IPS DF 6.9 (cell line): ENCODE data around the gene NTRK1.
A peak's percentile ranks its signal among the peaks of the same experiment; 100 is the strongest.

Experiments used
- DNase-seq: peaks from one replicate; pipeline ENCODE4 v3.0.0-alpha.2; 2013; ENCODE audit warnings: low read depth, low spot score
- H3K27ac ChIP-seq: one replicate; pipeline ENCODE4 v1.5.1; 2013; ENCODE audit warnings: low read length, control low read depth
- H3K27me3 ChIP-seq: 2 replicates; pipeline ENCODE4 v1.6.1; 2013; ENCODE audit warnings: mild to moderate bottlenecking, low read length; ENCODE audit not compliant: control insufficient read depth, insufficient read depth
- H3K36me3 ChIP-seq: 2 replicates; pipeline ENCODE4 v1.6.1; 2013; ENCODE audit warnings: low read length; ENCODE audit not compliant: control insufficient read depth, insufficient read depth
- H3K4me1 ChIP-seq: 2 replicates; pipeline ENCODE4 v1.6.1; 2013; ENCODE audit warnings: low read length; ENCODE audit not compliant: control insufficient read depth, insufficient read depth
- H3K4me3 ChIP-seq: 2 replicates; pipeline ENCODE4 v1.5.1; 2013; ENCODE audit warnings: mild to moderate bottlenecking, low read length
- H3K9me3 ChIP-seq: 2 replicates; pipeline ENCODE4 v1.6.1; 2013; ENCODE audit warnings: low read length, inconsistent platforms; ENCODE audit not compliant: control insufficient read depth, insufficient read depth
- WGBS: extraction: QIAGEN DNeasy Blood & Tissue Kit; methylation state at CpG from one replicate; pipeline ENCODE4 v1.1.7; 2013; ENCODE audit warnings: mixed read lengths, missing lambda C conversion rate; ENCODE audit not compliant: insufficient read length, insufficient coverage; 5-methylcytosine and 5-hydroxymethylcytosine counted together

The NTRK1 gene

DNA sequence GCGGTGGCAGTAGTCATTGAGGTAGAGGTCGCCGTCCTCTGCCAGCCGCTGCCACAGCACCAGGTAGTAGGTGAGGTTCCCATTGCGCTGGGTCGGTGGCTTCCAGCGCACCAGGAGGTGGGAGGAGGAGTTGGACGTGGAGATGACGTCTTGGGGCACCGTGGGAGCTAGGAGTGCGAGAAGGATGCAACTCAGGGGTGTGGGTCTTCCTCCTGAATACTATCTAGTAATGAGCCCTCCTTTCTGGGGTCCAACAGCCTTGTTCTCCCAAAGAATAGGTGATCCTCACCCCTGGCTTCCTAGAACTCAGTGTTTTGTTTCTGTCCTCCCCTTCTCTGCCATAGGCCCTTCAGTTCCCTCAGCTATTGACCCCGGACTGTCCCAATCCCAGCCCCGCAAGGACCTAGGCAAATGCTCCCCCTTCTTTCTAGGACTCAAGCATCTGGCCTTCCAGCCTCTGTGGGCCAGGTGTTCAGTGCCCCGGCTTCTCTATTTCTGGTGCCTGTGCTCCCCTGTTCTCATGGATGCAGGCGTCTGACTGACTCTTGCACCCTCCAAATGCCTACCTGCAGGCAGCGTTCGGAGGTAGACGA lies 14.6 kb upstream of the NTRK1 start:
- Histone ChIP-seq H3K27me3 (peaks cover 68% of the 10 kb centered on the region), H3K4me1 (peaks cover 4% of the 10 kb centered on the region), H3K9me3 (no peaks in the 10 kb centered on the region), H3K36me3 (no peaks in the 10 kb centered on the region), H3K4me3 (no peak overlapping the region; the same call in 1 of the 2 replicates), H3K27ac (no peak overlapping the region)
- DNase-seq, result no peak
- WGBS, result no CpG with 5 or more reads among the region's 18 CpGs

DNA sequence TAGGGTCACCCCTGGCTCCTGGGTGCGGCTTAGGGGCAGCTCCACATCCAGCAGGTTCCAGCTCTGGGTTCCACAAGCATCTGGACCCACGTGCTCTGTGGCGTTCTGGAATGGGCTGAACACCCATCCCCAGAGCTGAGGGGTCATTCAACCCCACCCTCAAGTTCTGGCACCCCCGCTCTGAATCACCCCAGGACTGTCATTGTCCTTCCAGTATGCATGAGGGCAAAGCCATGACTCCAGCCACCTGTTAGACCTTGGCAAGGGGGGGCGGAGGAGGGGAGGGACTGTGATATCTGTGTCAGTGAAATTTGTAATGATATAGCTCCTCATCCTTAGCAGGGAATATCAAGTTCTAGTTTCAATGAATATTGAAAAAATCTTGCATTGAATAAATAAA lies 14.0 kb upstream of the NTRK1 start:
- Histone ChIP-seq H3K9me3 (no peaks in the 10 kb centered on the region), H3K4me3 (no peak overlapping the region), H3K36me3 (no peaks in the 10 kb centered on the region), H3K4me1 (peaks cover 4% of the 10 kb centered on the region), H3K27ac (no peak overlapping the region), H3K27me3 (peaks cover 69% of the 10 kb centered on the region)
- no CpG with 5 or more reads among the region's 5 CpGs for WGBS
- no peak for DNase-seq

DNA sequence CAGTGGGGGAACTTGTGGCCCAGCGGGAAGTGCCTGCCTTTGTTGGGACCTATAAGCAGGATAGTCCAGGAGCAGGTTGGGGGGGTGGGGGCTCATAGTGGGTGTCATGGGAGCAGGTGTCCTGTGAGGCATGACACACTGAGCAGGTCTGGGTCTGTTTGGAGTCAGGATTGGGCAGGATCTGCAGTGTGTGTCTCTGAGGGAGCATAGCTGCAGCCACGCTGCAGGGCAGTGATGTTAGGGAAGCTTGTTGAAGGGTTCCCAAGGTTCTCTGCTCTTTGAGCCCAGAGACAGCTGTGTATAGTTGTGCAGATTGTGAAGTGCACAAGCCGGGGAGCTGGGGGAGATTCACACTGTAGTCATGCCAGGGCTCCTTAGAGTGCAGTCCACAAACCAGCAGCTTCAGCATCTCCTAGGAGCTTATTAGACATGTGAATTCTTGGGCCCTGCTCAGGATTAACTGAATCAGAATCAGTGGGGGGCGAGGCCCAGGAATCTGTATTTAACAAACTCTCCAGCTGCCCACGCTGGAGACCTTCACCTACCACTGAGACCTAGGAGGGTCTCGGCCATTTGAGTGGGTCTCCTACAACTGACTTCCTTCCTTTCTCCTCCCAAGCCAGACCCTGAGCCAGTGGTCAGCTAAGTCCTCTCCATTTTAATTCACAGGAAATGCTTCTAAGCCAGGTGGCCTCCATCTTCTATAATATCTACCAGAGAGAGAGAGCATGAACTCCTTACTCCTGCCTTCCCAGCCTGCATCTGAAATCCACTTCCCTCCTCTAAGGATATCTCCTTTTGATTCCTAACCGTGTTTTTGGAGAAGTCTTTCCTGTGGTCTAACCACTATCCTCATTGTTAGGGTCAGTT lies 12.8 kb upstream of the NTRK1 start:
- Histone ChIP-seq H3K27ac (no peak overlapping the region), H3K4me1 (peaks cover 4% of the 10 kb centered on the region), H3K4me3 (no peak overlapping the region), H3K36me3 (no peaks in the 10 kb centered on the region), H3K27me3 (peaks cover 71% of the 10 kb centered on the region), H3K9me3 (no peaks in the 10 kb centered on the region)
- DNase-seq, result no peak
- no CpG with 5 or more reads among the region's 7 CpGs for WGBS

DNA sequence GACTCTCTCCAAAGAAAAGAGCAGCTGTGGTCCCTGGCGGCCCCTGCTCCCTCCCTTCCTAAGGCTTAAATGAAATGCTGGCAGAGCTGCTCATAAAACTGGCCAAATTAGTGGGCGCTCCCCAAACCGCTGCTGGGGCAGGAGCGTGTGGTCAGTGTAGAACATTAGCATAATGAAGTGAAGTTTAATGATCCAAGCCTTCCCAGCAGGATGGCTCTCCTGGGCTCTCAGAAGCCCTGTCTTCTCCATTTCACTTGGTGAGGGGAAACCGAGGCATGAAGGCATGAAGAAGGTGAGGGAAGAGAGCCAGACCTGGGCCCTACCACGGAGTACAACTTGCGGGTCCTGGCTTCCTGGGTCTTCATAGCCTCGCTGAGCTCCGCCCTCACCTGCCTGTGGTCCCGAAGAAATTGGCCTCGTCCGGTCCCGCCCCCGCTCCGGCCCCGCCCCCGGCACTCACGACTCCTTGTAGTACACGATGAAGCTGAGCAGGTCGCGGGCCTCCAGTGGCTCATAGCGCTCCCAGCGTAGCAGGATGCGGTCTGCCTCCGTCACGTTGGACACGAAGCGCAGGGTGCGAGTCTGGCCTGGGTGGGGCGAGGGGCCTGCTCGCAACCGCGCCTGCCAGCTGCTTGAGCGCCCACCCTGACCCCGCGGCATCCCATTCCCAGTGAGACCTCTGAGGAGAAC lies 12.1 kb upstream of the NTRK1 start:
- no peaks in the 10 kb centered on the region for H3K36me3 ChIP-seq
- DNase-seq, result no peak
- H3K4me3 ChIP-seq, result peak overlapping the region; percentile 20; the same call in 1 of the 2 replicates
- H3K4me1 ChIP-seq, result peaks cover 4% of the 10 kb centered on the region
- peaks cover 63% of the 10 kb centered on the region for H3K27me3 ChIP-seq
- WGBS, result no CpG with 5 or more reads among the region's 36 CpGs
- H3K27ac ChIP-seq, result no peak overlapping the region
- H3K9me3 ChIP-seq, result no peaks in the 10 kb centered on the region

DNA sequence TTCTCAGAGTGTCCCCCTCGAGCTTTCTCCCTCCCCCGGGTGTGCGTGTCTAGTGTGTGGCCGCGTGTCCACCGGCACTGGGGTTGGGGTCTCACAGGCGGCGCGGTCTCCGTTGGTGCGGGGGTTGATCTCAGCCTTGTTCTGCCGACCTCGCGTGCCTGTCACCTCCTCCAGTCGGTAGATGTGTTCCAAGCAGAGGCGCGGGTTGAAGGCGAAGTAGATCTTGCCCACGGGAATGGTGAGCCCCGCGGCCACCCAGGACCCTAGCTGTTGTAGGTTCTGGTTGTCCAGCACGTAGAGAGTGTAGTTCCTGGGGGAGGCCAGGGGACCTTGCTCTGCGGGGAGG lies 11.5 kb upstream of the NTRK1 start:
- Histone ChIP-seq H3K9me3 (no peaks in the 10 kb centered on the region), H3K4me3 (peak overlapping the region; percentile 20; the same call in 1 of the 2 replicates), H3K27ac (no peak overlapping the region), H3K4me1 (peaks cover 4% of the 10 kb centered on the region), H3K27me3 (peaks cover 58% of the 10 kb centered on the region), H3K36me3 (no peaks in the 10 kb centered on the region)
- DNase-seq, result no peak
- WGBS, result no CpG with 5 or more reads among the region's 23 CpGs

DNA sequence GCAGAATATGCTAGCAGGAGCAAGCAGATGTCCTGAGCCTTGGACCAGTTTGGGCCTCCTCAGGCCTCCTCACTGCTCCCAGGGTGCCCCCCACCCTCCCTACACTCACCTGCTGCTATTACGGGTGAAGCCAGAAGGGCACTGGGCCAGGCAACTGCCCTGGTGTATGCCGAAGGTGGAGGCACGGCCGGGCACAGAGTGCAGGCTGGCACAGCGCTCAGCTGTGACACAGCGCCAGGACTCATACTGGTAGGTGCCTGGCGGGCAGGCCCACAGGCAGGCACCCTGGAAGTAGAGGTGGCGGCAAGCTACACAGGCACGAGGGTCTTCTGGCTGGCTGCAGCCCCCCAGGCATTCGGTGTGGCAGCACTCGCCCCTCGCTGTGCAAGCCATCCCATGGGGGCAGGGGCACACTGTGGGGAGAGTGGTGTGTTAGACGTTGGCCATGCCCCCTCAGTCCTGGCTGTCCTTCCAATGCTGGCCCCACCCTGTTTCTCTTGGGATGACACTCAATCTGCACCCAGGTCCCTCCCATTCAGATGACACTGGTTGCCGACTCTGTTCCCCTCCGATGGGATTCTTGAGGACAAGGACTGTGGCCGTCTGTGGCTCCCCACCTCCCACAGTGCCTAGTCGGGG lies 8.8 kb upstream of the NTRK1 start:
- peaks cover 1% of the 10 kb centered on the region for H3K4me1 ChIP-seq
- DNase-seq, result no peak
- no peak overlapping the region for H3K27ac ChIP-seq
- peaks cover 41% of the 10 kb centered on the region for H3K27me3 ChIP-seq
- WGBS, result no CpG with 5 or more reads among the region's 17 CpGs
- no peak overlapping the region for H3K4me3 ChIP-seq
- H3K36me3 ChIP-seq, result no peaks in the 10 kb centered on the region
- no peaks in the 10 kb centered on the region for H3K9me3 ChIP-seq

DNA sequence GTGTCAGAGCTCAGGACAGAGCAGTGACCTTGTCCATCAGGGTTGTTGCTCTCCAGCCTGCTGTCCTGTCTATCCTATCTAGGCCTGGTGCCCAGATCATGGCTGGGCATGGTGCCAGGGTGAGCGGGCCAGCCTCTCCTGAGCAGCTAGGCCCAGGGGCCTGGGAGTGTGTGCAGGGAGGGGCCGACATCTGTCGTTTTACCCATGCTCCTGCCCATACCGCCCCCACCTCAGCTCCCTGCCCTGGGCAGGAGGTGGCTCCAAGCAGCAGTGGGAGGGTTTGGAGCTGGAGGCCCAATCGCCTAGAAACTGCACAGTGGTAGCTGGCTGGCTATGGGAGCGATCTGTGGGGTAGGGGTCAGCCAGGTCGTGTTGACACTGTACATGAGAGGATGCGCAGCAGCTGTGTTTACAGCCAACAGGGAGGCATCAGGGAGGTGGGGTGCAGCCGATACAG lies 8.2 kb upstream of the NTRK1 start:
- Histone ChIP-seq H3K4me1 (peaks cover 1% of the 10 kb centered on the region), H3K27ac (no peak overlapping the region), H3K36me3 (no peaks in the 10 kb centered on the region), H3K27me3 (peaks cover 41% of the 10 kb centered on the region), H3K4me3 (no peak overlapping the region), H3K9me3 (no peaks in the 10 kb centered on the region)
- no peak for DNase-seq
- no CpG with 5 or more reads among the region's 9 CpGs for WGBS

DNA sequence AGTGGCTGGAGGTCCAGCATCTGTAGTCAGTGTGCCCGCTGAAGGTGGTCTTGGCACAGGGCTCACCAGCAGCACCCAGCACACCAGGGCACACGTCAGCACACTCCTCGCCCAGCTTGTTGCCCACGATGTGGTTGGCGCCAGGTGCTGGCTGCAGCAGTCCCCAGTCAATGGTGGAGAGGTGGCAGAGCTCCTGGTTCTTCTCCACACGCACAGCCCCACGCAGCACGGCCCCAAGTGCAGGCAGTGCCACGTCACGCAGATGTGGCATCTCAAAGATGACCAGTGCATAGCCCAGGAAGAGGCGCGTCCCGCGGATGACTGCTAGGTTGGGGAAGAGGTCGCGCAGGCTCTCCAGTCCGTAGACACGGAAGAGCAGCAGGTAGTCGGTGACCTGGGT lies 6.9 kb upstream of the NTRK1 start:
- H3K9me3 ChIP-seq, result no peaks in the 10 kb centered on the region
- WGBS, result no CpG with 5 or more reads among the region's 19 CpGs

DNA sequence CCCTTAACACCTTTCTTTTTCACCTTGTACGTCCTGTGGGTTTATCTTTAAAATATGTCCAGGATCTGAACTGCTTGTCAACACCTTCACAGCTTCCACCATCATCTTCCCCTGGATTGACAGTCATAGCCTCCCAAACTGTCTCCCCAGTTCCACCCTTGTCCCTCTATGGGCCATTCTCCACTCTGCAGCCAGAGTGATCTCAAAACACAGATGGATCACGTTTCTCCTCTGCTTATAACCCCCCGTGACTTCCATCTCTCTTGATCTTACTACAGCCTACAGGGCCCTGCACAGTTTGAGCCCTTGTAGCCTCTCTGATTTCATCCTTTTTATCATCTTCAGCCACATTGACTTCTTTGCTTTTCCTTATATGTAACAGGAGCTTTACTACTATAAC lies 6.0 kb upstream of the NTRK1 start:
- Histone ChIP-seq H3K36me3 (no peaks in the 10 kb centered on the region), H3K27ac (no peak overlapping the region), H3K4me1 (peaks cover 1% of the 10 kb centered on the region; the same call in 1 of the 2 replicates), H3K4me3 (no peak overlapping the region), H3K9me3 (no peaks in the 10 kb centered on the region), H3K27me3 (peaks cover 42% of the 10 kb centered on the region)
- DNase-seq, result no peak
- WGBS, result no CpG with 5 or more reads among the region's 3 CpGs

More for the DNA sequence above, 6.9 kb upstream of the NTRK1 start:
- no peak for DNase-seq
- Histone ChIP-seq H3K36me3 (no peaks in the 10 kb centered on the region), H3K27ac (no peak overlapping the region), H3K4me3 (no peak overlapping the region), H3K27me3 (peaks cover 42% of the 10 kb centered on the region), H3K4me1 (peaks cover 1% of the 10 kb centered on the region)

DNA sequence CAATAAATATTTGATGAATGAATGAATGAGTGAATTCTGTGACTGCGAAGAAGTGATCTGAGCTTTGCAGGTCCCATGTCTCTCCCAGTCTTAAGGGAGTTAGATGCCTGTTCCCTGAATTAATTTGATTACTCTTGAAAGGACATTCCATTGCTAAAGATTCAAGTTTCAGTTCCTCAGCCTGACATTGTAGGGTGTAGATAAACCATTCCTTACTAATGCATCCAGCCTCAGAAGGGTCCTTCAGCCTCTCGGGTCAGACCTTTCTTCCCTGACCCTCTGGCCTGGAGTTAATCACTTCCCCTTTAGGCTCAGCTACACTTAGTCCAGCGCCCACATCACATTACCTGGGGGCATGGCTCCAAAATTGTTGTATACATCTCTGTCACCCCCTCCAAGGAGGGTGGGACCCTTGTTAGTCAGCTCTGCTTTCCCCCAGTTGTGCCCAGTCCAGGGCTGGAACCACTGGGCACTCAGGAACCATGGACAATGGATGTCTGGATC lies 4.3 kb upstream of the NTRK1 start:
- H3K27me3 ChIP-seq, result peaks cover 51% of the 10 kb centered on the region

More for the DNA sequence above, 4.3 kb upstream of the NTRK1 start:
- Histone ChIP-seq H3K4me3 (no peak overlapping the region), H3K27ac (no peak overlapping the region), H3K36me3 (no peaks in the 10 kb centered on the region), H3K9me3 (no peaks in the 10 kb centered on the region), H3K4me1 (peaks cover 2% of the 10 kb centered on the region; the same call in 1 of the 2 replicates)
- WGBS, result no CpG with 5 or more reads among the region's 3 CpGs
- no peak for DNase-seq
